HG03066 (cell line): ENCODE results near the gene RNF8.
"Not testable (repeated sequence)": the region's sequence is repeated elsewhere in the genome, so short reads cannot be mapped to it uniquely, and the experiment has no call there.

Experiments
- ATAC-seq: cut with Tn5 transposase; IDR thresholded peaks from one replicate; pipeline ENCODE4 v1.9.1; 2021; ENCODE audit warnings: low read depth; ENCODE audit not compliant: unreplicated experiment

The RNF8 gene

GRCh38 chr6:37435816-37436215, 82.0 kb downstream of the RNF8 start:
- ATAC-seq, result no peak

- no peak for ATAC-seq
These were observed 85.1 kb downstream of the RNF8 start for GRCh38 chr6:37438930-37439329.

- no peak for ATAC-seq
These were observed 87.9 kb downstream of the RNF8 start for GRCh38 chr6:37441651-37442050.

- no peak for ATAC-seq
These were observed 88.8 kb downstream of the RNF8 start for GRCh38 chr6:37442416-37443215.

- not testable (repeated sequence) for ATAC-seq
These were observed 89.4 kb downstream of the RNF8 start for GRCh38 chr6:37443216-37443542.
